Bronchial epithelial cell (primary cell): ENCODE data around the gene PFKM. TPM values are rescaled to one million over a fixed set of nuclear protein-coding genes. Genes with fewer than 3 reads are reported as not detected.
"Not testable (repeated sequence)": the region's sequence is repeated elsewhere in the genome, so short reads cannot be mapped to it uniquely, and the experiment has no call there.

Source experiments
- DNase-seq: peaks from one replicate; pipeline ENCODE4 v3.0.0-alpha.2; 2010; ENCODE audit warnings: low read depth
- FAIRE-seq: peaks from 2 replicates; lab custom pipeline; 2011; peaks lifted over from hg19 to GRCh38; lab: Jason Lieb, UNC
- H3K27me3 ChIP-seq: 2 replicates; pipeline ENCODE4 v1.5.1; 2011; ENCODE audit warnings: low read length; ENCODE audit not compliant: control insufficient read depth, insufficient read depth
- H3K36me3 ChIP-seq: 2 replicates; pipeline ENCODE4 v1.5.1; 2011; ENCODE audit warnings: low read length; ENCODE audit not compliant: control insufficient read depth, insufficient read depth
- H3K4me3 ChIP-seq: 2 replicates; pipeline ENCODE4 v1.5.1; 2011; ENCODE audit warnings: mild to moderate bottlenecking, low read depth, low read length, control low read depth
- CTCF ChIP-seq: IDR thresholded peaks from 2 replicates; pipeline ENCODE4 v1.5.1; 2011; ENCODE audit warnings: mild to moderate bottlenecking, moderate library complexity, low read length, control low read depth, inconsistent platforms; ENCODE audit not compliant: insufficient read depth, severe bottlenecking
- total RNA-seq: library from RNA; depleted of rRNA; stranded (reverse); fragments of >200 nt; gene quantifications from 2 replicates; pipeline ENCODE4 v1.2.1, GENCODE V29; 2014

PFKM gene
- total RNA-seq, 1 donor from 2014 or later: 45.8 TPM

GRCh38 chr12:48105321-48105866 is 13.8 kb upstream of the PFKM start:
- DNase-seq (peak; percentile 25), FAIRE-seq (no peak)
- TF ChIP-seq CTCF: no peak
- Histone ChIP-seq H3K27me3 (no peaks in the 10 kb centered on the region), H3K4me3 (peak overlapping the region; percentile 44), H3K36me3 (no peaks in the 10 kb centered on the region)

- Histone ChIP-seq H3K4me3 (peak within 1 kb of the TSS; percentile 44), H3K27me3 (no peaks in the 10 kb centered on the region), H3K36me3 (no peaks in the 10 kb centered on the region)
- FAIRE-seq: no peak
- peak; percentile 47 for DNase-seq
- TF ChIP-seq CTCF: peak; percentile 17
These were observed 13.1 kb upstream of the PFKM start, which contains the start of gene SENP1 for GRCh38 chr12:48105867-48106680. SENP1 (minus strand) TSS chr12:48106079; CDS start chr12:48101472, 4,607 bp downstream.

GRCh38 chr12:48106681-48107613 is 12.2 kb upstream of the PFKM start:
- FAIRE-seq (no peak), DNase-seq (no peak)
- Histone ChIP-seq H3K36me3 (no peaks in the 10 kb centered on the region), H3K4me3 (peak overlapping the region; percentile 44), H3K27me3 (no peaks in the 10 kb centered on the region)
- TF ChIP-seq CTCF: no peak

GRCh38 chr12:48109424-48109823 is 9.7 kb upstream of the PFKM start:
- Histone ChIP-seq H3K27me3 (no peaks in the 10 kb centered on the region), H3K36me3 (no peaks in the 10 kb centered on the region), H3K4me3 (no peak overlapping the region)
- no peak for TF ChIP-seq CTCF
- FAIRE-seq (no peak), DNase-seq (peak; percentile 23)

GRCh38 chr12:48110691-48111311 is 8.4 kb upstream of the PFKM start:
- TF ChIP-seq CTCF: no peak
- FAIRE-seq (no peak), DNase-seq (peak; percentile 29)
- Histone ChIP-seq H3K36me3 (no peaks in the 10 kb centered on the region), H3K4me3 (no peak overlapping the region), H3K27me3 (no peaks in the 10 kb centered on the region)

GRCh38 chr12:48111312-48111693 is 7.9 kb upstream of the PFKM start:
- not testable (repeated sequence) for H3K27me3 ChIP-seq, FAIRE-seq, H3K4me3 ChIP-seq, H3K36me3 ChIP-seq, DNase-seq
